Spinal cord (tissue), 10 donors: Measurements from ENCODE around the gene CAPZB. TPM values are rescaled to one million over a fixed set of nuclear protein-coding genes. Genes with fewer than 3 reads are reported as not detected.

Experiments used
- DNase-seq, 6 donors: peaks; one replicate each; pipeline versions ENCODE4 v3.0.0 to v3.0.0-alpha.2; 2013 to 2015; ENCODE audit warnings: low spot score in 6 of 6, low read depth in 4 of 6
- H3K27ac ChIP-seq: one replicate; pipeline ENCODE4 v1.5.1; 2013; ENCODE audit warnings: low read depth, low read length, control low read depth
- H3K27me3 ChIP-seq: one replicate; pipeline ENCODE4 v1.6.1; 2013; ENCODE audit warnings: low read length; ENCODE audit not compliant: control insufficient read depth, insufficient read depth
- H3K36me3 ChIP-seq: one replicate; pipeline ENCODE4 v1.6.1; 2013; ENCODE audit warnings: low read length; ENCODE audit not compliant: control insufficient read depth, insufficient read depth
- H3K4me1 ChIP-seq: one replicate; pipeline ENCODE4 v1.6.1; 2013; ENCODE audit warnings: low read length; ENCODE audit not compliant: control insufficient read depth, insufficient read depth
- H3K4me3 ChIP-seq: one replicate; pipeline ENCODE4 v1.5.1; 2013; ENCODE audit warnings: low read depth, low read length, control low read depth
- H3K9me3 ChIP-seq: one replicate; pipeline ENCODE4 v1.6.1; 2013; ENCODE audit warnings: low read length; ENCODE audit not compliant: control insufficient read depth, insufficient read depth
- WGBS: methylation state at CpG from one replicate; pipeline ENCODE4 v1.1.5; 2013; ENCODE audit warnings: missing lambda C conversion rate; ENCODE audit not compliant: insufficient coverage; 5-methylcytosine and 5-hydroxymethylcytosine counted together
- polyA plus RNA-seq, 2 donors: library from polyadenylated mRNA; unstranded; fragments of 120-200 nt; gene quantifications; one replicate each; pipeline ENCODE4 v1.2.1, GENCODE V29; 2013; ENCODE audit not compliant: insufficient read length in 2 of 2
- total RNA-seq, 2 donors: library from RNA; depleted of rRNA in 1 of 2; stranded (reverse); fragments of 120-200 nt in 1 of 2; fragments of >200 nt in 1 of 2; gene quantifications; one replicate each; pipeline versions ENCODE4 v1.2.3 to v1.2.4, GENCODE V29; 2013 to 2014
- donor health status: healthy.

The CAPZB gene
- total and polyA plus RNA-seq, 4 donors = 78.8 to 312 (median 243) TPM

DNA sequence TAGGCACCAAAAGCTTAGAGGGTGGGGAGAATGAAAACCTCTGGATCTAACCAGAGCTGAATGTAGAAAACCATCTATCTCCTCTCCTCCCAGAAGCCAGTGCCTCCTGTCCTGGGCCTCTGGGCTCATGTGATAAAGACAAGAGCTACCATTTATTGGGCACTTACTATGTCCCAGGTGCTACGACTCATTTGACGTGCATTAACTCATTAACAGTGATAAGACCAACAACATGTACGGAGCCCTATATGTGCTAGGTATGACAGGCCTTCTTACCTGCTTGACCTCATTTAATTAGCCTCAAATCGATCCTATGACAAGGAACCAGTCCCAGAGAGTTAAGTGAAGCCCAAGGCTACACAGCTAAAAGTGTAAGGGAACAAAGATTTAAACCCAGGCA is 19.7 kb downstream of the CAPZB start:
- Histone ChIP-seq H3K9me3 (no peaks in the 10 kb centered on the region), H3K27ac (no peak overlapping the region), H3K4me1 (peaks cover 25% of the 10 kb centered on the region), H3K4me3 (no peak overlapping the region), H3K27me3 (no peaks in the 10 kb centered on the region), H3K36me3 (no peaks in the 10 kb centered on the region)
- 88% methylated on average over 4 of the region's 4 CpGs for WGBS
- no peak for DNase-seq

GRCh38 chr1:19465123-19465522 is 20.2 kb downstream of the CAPZB start:
- H3K27ac ChIP-seq = no peak overlapping the region
- 100% methylated on average over 1 of the region's 2 CpGs for WGBS

GRCh38 chr1:19464696-19465095 is 20.6 kb downstream of the CAPZB start:
- Histone ChIP-seq H3K36me3 (no peaks in the 10 kb centered on the region), H3K9me3 (no peaks in the 10 kb centered on the region), H3K27ac (no peak overlapping the region), H3K4me1 (peaks cover 25% of the 10 kb centered on the region), H3K27me3 (no peaks in the 10 kb centered on the region), H3K4me3 (no peak overlapping the region)
- no peak for DNase-seq
- no CpG with 5 or more reads among the region's 4 CpGs for WGBS

More at GRCh38 chr1:19465123-19465522, 20.2 kb downstream of the CAPZB start:
- H3K4me1 ChIP-seq = peaks cover 25% of the 10 kb centered on the region
- DNase-seq = no peak
- H3K36me3 ChIP-seq = no peaks in the 10 kb centered on the region
- H3K27me3 ChIP-seq = no peaks in the 10 kb centered on the region
- H3K9me3 ChIP-seq = no peaks in the 10 kb centered on the region
- no peak overlapping the region for H3K4me3 ChIP-seq

- Histone ChIP-seq H3K9me3 (no peaks in the 10 kb centered on the region), H3K4me3 (no peak overlapping the region), H3K27me3 (no peaks in the 10 kb centered on the region), H3K27ac (no peak overlapping the region), H3K4me1 (peaks cover 18% of the 10 kb centered on the region), H3K36me3 (no peaks in the 10 kb centered on the region)
- no peak for DNase-seq
Measured at GRCh38 chr1:19463504-19463803, 21.9 kb downstream of the CAPZB start.

- Histone ChIP-seq H3K4me1 (peaks cover 14% of the 10 kb centered on the region), H3K27me3 (no peaks in the 10 kb centered on the region), H3K36me3 (no peaks in the 10 kb centered on the region), H3K27ac (no peak overlapping the region), H3K9me3 (no peaks in the 10 kb centered on the region), H3K4me3 (no peak overlapping the region)
- DNase-seq = peak in 1 of 6 donors; percentile 33
- WGBS = 75% methylated on average over 2 of the region's 10 CpGs
Measured at GRCh38 chr1:19462781-19463503, 22.4 kb downstream of the CAPZB start.

- Histone ChIP-seq H3K36me3 (no peaks in the 10 kb centered on the region), H3K4me1 (peaks cover 4% of the 10 kb centered on the region), H3K4me3 (no peak overlapping the region), H3K27me3 (no peaks in the 10 kb centered on the region), H3K9me3 (no peaks in the 10 kb centered on the region), H3K27ac (no peak overlapping the region)
- 64% methylated on average over 5 of the region's 6 CpGs for WGBS
- no peak for DNase-seq
Measured at GRCh38 chr1:19461220-19461554, 24.2 kb downstream of the CAPZB start.

DNA sequence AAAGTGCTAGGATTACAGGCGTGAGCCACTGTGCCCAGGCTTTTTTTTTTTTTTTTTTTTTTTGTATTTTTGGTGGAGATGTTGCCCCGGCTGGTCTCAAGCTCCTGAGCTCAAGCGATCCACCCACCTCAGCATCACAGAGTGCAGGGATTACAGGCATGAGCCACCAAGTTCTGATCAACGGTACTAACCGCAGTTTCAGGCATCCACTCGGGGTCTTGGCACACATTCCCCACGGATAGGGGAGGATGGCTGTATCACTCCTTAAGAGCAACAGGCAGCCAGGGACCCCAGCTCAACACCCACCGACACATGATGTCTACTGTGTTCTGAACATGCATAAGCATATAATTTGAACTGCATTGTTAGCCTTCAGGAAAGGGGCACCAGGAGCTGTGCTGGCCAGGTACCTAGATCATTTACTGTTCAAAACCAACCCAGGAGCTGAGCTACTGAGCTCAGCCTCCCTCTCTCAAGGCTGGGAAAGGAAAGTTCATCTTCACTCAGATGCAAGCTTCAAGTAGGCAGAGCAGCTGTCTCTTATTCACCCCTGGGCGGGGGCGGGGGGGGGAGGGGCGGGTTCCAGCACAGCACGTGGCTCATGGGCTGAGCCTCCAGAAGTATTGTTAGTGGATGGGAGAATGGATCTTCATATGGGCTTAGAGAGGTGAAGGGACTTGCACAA is 24.7 kb downstream of the CAPZB start:
- no peak overlapping the region for H3K4me3 ChIP-seq
- 97% methylated on average over 5 of the region's 12 CpGs for WGBS
- no peaks in the 10 kb centered on the region for H3K27me3 ChIP-seq
- no peaks in the 10 kb centered on the region for H3K9me3 ChIP-seq
- peaks cover 7% of the 10 kb centered on the region for H3K4me1 ChIP-seq
- no peaks in the 10 kb centered on the region for H3K36me3 ChIP-seq
- H3K27ac ChIP-seq = no peak overlapping the region
- no peak for DNase-seq

- H3K4me1 ChIP-seq = peaks cover 22% of the 10 kb centered on the region
- H3K27ac ChIP-seq = no peak overlapping the region
- no peak for DNase-seq
Measured at GRCh38 chr1:19458815-19459417, 26.4 kb downstream of the CAPZB start.

GRCh38 chr1:19457607-19458006 is 27.7 kb downstream of the CAPZB start:
- no peaks in the 10 kb centered on the region for H3K36me3 ChIP-seq
- H3K27ac ChIP-seq = no peak overlapping the region
- peaks cover 30% of the 10 kb centered on the region for H3K4me1 ChIP-seq
- peak in 1 of 6 donors; percentile 39 for DNase-seq
- H3K9me3 ChIP-seq = no peaks in the 10 kb centered on the region
- WGBS = 56% methylated on average over 4 of the region's 8 CpGs
- no peak overlapping the region for H3K4me3 ChIP-seq
- H3K27me3 ChIP-seq = no peaks in the 10 kb centered on the region

More at GRCh38 chr1:19458815-19459417, 26.4 kb downstream of the CAPZB start:
- no peaks in the 10 kb centered on the region for H3K36me3 ChIP-seq
- no peak overlapping the region for H3K4me3 ChIP-seq
- no peaks in the 10 kb centered on the region for H3K27me3 ChIP-seq
- no peaks in the 10 kb centered on the region for H3K9me3 ChIP-seq
- WGBS = 47% methylated on average over 4 of the region's 6 CpGs

- no peak overlapping the region for H3K4me3 ChIP-seq
- DNase-seq = peak in 1 of 6 donors; percentile 47
- 31% methylated on average over 6 of the region's 9 CpGs for WGBS
- no peaks in the 10 kb centered on the region for H3K27me3 ChIP-seq
- H3K9me3 ChIP-seq = no peaks in the 10 kb centered on the region
- H3K4me1 ChIP-seq = peaks cover 36% of the 10 kb centered on the region
- H3K36me3 ChIP-seq = no peaks in the 10 kb centered on the region
- H3K27ac ChIP-seq = peak overlapping the region; percentile 37
Measured at GRCh38 chr1:19456968-19457441, 28.3 kb downstream of the CAPZB start.
